Measurements from ENCODE around the gene GALNT17.
A peak's percentile ranks its signal among the peaks of the same experiment; 100 is the strongest.

GALNT17 gene

GRCh38 chr7:71132127-71132376 lies at the start of gene GALNT17:
Gene GALNT17, plus strand, starts transcription at chr7:71132144.
- no peak for ATAC-seq
- Mint-ChIP-seq H3K4me3 (no peak within 1 kb of the TSS), H3K27ac (no peak within 1 kb of the TSS), H3K36me3 (no peaks in the 10 kb centered on the region), H3K4me1 (no peaks in the 10 kb centered on the region), H3K9me3 (no peaks in the 10 kb centered on the region)
- DNase-seq (ENCODE audit: low spot score in 2 of 2): no peak

- H3K4me1 Mint-ChIP-seq: no peaks in the 10 kb centered on the region
- ATAC-seq (no peak), DNase-seq (ENCODE audit: low spot score in 2 of 2) (no peak)
- no peak overlapping the region for H3K4me3 Mint-ChIP-seq
- H3K36me3 Mint-ChIP-seq: no peaks in the 10 kb centered on the region
- H3K9me3 Mint-ChIP-seq: peaks cover 11% of the 10 kb centered on the region
- H3K27ac Mint-ChIP-seq: no peak overlapping the region
These were observed 36.6 kb upstream of the GALNT17 start for GRCh38 chr7:71095266-71095860.

GRCh38 chr7:71096351-71096750 lies 35.6 kb upstream of the GALNT17 start:
- DNase-seq (ENCODE audit: low spot score in 2 of 2): no peak
- no peak for ATAC-seq
- Mint-ChIP-seq H3K9me3 (peaks cover 6% of the 10 kb centered on the region), H3K27ac (no peak overlapping the region), H3K36me3 (no peaks in the 10 kb centered on the region), H3K4me1 (no peaks in the 10 kb centered on the region), H3K4me3 (no peak overlapping the region)

- no peaks in the 10 kb centered on the region for H3K36me3 Mint-ChIP-seq
- no peak overlapping the region for H3K4me3 Mint-ChIP-seq
- H3K9me3 Mint-ChIP-seq: peaks cover 4% of the 10 kb centered on the region
- H3K4me1 Mint-ChIP-seq: no peaks in the 10 kb centered on the region
- no peak overlapping the region for H3K27ac Mint-ChIP-seq
- ATAC-seq: no peak
- DNase-seq (ENCODE audit: low spot score in 2 of 2): no peak
These were observed 25.7 kb upstream of the GALNT17 start for GRCh38 chr7:71106226-71106625.

DNA sequence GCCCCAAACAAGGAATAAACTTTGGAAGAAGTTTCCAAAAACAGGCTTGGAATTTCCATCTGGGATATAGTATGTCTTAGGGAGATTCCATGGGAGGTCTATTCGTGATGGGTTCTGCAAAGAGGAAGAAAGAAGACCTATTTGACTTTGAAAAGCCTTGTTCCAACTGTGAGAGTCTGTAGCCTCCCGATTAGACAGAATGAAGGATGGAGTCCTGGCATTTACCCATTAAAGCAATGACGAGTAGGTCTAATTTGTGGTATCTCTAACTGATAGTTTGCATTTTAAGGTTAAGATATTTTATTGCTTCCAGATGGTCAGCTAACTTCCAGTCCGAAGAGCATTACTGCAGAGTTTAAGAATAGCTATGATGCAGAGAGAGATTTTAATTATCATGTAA lies 19.5 kb upstream of the GALNT17 start:
- Mint-ChIP-seq H3K36me3 (no peaks in the 10 kb centered on the region), H3K4me3 (no peak overlapping the region), H3K4me1 (no peaks in the 10 kb centered on the region), H3K27ac (no peak overlapping the region), H3K9me3 (peaks cover 8% of the 10 kb centered on the region)
- no peak for ATAC-seq
- DNase-seq (ENCODE audit: low spot score in 2 of 2): no peak

- DNase-seq (ENCODE audit: low spot score in 2 of 2) (no peak), ATAC-seq (no peak)
- Mint-ChIP-seq H3K36me3 (no peaks in the 10 kb centered on the region), H3K27ac (no peak overlapping the region), H3K4me3 (no peak overlapping the region), H3K4me1 (no peaks in the 10 kb centered on the region), H3K9me3 (peaks cover 3% of the 10 kb centered on the region)
These were observed 11.8 kb upstream of the GALNT17 start for GRCh38 chr7:71120096-71120495.

- no peaks in the 10 kb centered on the region for H3K4me1 Mint-ChIP-seq
- DNase-seq (ENCODE audit: low spot score in 2 of 2): no peak
- H3K4me3 Mint-ChIP-seq: no peak overlapping the region
- H3K9me3 Mint-ChIP-seq: no peaks in the 10 kb centered on the region
- no peaks in the 10 kb centered on the region for H3K36me3 Mint-ChIP-seq
- ATAC-seq: no peak
- H3K27ac Mint-ChIP-seq: no peak overlapping the region
These were observed 2.8 kb upstream of the GALNT17 start for GRCh38 chr7:71129126-71129525.

DNA sequence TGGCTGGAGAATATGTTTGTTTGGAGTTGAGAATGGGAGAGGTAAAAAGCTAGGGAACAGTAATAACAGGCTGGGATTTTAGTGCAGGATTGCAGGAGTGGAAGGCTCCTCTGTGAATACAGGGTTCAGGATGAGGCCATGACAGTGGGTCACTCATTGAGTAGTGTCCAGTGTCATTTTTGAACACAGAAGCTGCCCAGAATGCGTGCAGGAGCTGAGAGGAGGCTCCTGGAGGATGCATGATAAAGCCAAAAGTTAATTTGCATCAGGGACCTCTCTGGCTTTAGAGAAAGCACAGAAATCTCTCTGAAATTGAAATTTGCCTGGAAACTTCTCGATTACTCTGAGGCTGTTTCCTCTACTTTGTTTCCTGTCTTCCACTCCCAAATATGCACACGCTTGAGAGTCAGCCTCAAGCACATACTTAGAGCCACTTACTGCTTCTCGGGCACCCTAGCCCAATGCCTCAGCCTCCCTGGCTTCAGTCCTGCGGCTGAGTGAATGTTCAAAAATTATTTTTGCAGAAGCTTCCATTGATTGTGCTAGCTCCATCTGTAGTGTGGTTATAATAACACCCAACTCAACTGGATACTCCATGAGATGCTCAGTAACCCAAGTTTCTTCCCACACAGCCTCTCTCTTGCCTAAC lies 1.8 kb upstream of the GALNT17 start:
- no peaks in the 10 kb centered on the region for H3K9me3 Mint-ChIP-seq
- H3K27ac Mint-ChIP-seq: no peak overlapping the region
- no peaks in the 10 kb centered on the region for H3K4me1 Mint-ChIP-seq
- ATAC-seq: no peak
- no peaks in the 10 kb centered on the region for H3K36me3 Mint-ChIP-seq
- no peak for DNase-seq (ENCODE audit: low spot score in 2 of 2)
- no peak overlapping the region for H3K4me3 Mint-ChIP-seq

GRCh38 chr7:71131256-71132126 lies 453 bp upstream of the GALNT17 start:
- Mint-ChIP-seq H3K36me3 (no peaks in the 10 kb centered on the region), H3K4me3 (no peak overlapping the region), H3K4me1 (no peaks in the 10 kb centered on the region), H3K9me3 (no peaks in the 10 kb centered on the region), H3K27ac (no peak overlapping the region)
- DNase-seq (ENCODE audit: low spot score in 2 of 2) (no peak), ATAC-seq (peak; percentile 24)

DNA sequence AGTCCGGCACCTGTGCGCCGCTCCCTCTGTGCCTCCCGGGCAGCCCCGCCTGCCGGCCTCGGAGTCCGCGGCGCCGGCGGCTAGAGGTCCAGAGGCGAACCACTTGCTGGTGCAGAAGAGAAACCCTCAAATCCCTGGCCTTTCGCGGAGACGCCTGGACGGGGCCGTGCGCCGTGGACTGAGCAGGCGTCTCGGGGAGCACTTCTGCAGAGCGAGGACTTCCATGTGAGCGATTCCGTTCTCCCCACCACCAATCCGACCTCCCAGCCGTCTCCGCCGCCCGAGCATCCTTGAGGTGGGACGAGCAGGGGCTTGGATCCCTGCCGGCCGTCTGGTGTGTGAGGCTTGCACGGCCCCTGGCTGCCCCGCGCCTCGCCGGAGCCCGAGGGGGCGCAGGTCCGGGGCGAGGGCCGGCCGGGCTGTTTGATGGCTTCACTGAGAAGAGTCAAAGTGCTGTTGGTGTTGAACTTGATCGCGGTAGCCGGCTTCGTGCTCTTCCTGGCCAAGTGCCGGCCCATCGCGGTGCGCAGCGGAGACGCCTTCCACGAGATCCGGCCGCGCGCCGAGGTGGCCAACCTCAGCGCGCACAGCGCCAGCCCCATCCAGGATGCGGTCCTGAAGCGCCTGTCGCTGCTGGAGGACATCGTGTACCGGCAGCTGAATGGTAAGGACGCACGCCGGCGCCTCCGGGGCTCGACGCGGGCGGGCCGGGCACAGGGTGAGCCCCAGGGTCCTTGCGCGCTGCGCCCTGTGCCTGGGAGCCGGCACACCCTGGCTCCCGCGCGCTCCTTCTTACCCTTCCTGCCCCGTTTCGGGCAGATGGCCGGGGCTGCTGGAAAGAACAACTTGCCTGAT lies 660 bp downstream of the GALNT17 start:
- ATAC-seq (no peak), DNase-seq (ENCODE audit: low spot score in 2 of 2) (no peak)
- H3K4me1 Mint-ChIP-seq: no peaks in the 10 kb centered on the region
- no peaks in the 10 kb centered on the region for H3K36me3 Mint-ChIP-seq
- no peak overlapping the region for H3K4me3 Mint-ChIP-seq
- no peaks in the 10 kb centered on the region for H3K9me3 Mint-ChIP-seq
- no peak overlapping the region for H3K27ac Mint-ChIP-seq

- H3K27ac Mint-ChIP-seq: no peak overlapping the region
- no peaks in the 10 kb centered on the region for H3K4me1 Mint-ChIP-seq
- no peaks in the 10 kb centered on the region for H3K36me3 Mint-ChIP-seq
- DNase-seq (ENCODE audit: low spot score in 2 of 2) (no peak), ATAC-seq (no peak)
- no peaks in the 10 kb centered on the region for H3K9me3 Mint-ChIP-seq
- H3K4me3 Mint-ChIP-seq: no peak overlapping the region
These were observed 1.3 kb downstream of the GALNT17 start for GRCh38 chr7:71133232-71133622.

GRCh38 chr7:71133856-71134255 lies 1.9 kb downstream of the GALNT17 start:
- DNase-seq (ENCODE audit: low spot score in 2 of 2) (no peak), ATAC-seq (no peak)
- no peaks in the 10 kb centered on the region for H3K4me1 Mint-ChIP-seq
- H3K9me3 Mint-ChIP-seq: no peaks in the 10 kb centered on the region
- H3K4me3 Mint-ChIP-seq: no peak overlapping the region
- no peak overlapping the region for H3K27ac Mint-ChIP-seq
- no peaks in the 10 kb centered on the region for H3K36me3 Mint-ChIP-seq

DNA sequence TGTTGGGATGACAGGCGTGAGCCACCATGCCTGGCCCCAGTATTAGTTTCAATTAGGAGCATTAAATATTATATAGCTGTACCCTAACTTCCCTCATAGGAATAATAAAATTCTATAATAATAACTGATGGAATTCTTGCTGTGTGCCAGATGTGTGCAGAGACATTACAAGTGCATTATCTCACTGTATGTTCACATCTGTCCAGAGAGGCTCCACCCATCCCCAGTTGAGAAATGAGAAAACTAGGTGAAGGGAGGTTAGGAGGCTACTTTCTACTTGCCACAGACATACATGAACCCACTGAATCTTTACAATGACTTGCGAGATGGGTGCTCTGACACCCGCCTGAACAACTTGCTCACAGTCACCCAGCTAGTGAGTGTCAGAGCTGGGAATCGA lies 3.2 kb downstream of the GALNT17 start:
- Mint-ChIP-seq H3K27ac (no peak overlapping the region), H3K9me3 (no peaks in the 10 kb centered on the region), H3K4me3 (no peak overlapping the region), H3K4me1 (no peaks in the 10 kb centered on the region), H3K36me3 (no peaks in the 10 kb centered on the region)
- ATAC-seq (no peak), DNase-seq (ENCODE audit: low spot score in 2 of 2) (no peak)

GRCh38 chr7:71135663-71136062 lies 3.7 kb downstream of the GALNT17 start:
- DNase-seq (ENCODE audit: low spot score in 2 of 2) (no peak), ATAC-seq (no peak)
- H3K4me3 Mint-ChIP-seq: no peak overlapping the region
- no peak overlapping the region for H3K27ac Mint-ChIP-seq
- H3K9me3 Mint-ChIP-seq: no peaks in the 10 kb centered on the region
- H3K36me3 Mint-ChIP-seq: no peaks in the 10 kb centered on the region
- no peaks in the 10 kb centered on the region for H3K4me1 Mint-ChIP-seq

DNA sequence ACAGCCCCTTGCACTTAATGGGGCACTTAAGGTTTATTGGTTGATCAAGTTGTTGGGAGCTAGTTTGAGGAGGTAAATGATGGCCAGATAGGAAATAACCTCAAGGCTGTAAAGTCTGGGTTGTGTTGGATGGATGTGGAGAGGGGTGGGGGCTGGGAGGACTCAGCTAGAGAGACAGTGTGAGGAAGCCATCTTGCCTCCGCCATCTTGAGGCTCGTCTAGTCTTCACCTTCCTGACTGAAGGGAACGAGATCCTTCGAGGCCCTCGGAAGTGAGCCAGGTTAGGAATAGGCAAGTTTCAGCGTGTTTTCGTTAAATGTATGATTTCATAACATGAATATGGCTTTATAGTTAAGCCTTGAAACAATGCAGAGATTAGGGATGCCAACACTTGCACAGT lies 5.5 kb downstream of the GALNT17 start:
- no peaks in the 10 kb centered on the region for H3K4me1 Mint-ChIP-seq

More for the DNA sequence above, 5.5 kb downstream of the GALNT17 start:
- Mint-ChIP-seq H3K36me3 (no peaks in the 10 kb centered on the region), H3K4me3 (no peak overlapping the region), H3K27ac (no peak overlapping the region), H3K9me3 (peaks cover 3% of the 10 kb centered on the region)
- ATAC-seq (no peak), DNase-seq (ENCODE audit: low spot score in 2 of 2) (no peak)

Data from stimulated activated effector memory CD8-positive, alpha-beta T cell treated with anti-CD3 and anti-CD28 coated beads, Interleukin-12 subunit alpha, Interleukin-12 subunit beta, amount 100 ng/mL, for 72 hours (primary cell).